Lower leg skin (tissue), 3 donors: ENCODE results near the gene NIF3L1.

Source experiments
- CTCF ChIP-seq, 3 donors: fragments of 450-650 bp; IDR thresholded peaks; one replicate each; pipeline ENCODE4 v1.5.1; 2016; ENCODE audit warnings: antibody characterized with exemption in 3 of 3, mild to moderate bottlenecking in 3 of 3, moderate library complexity in 2 of 3
- POLR2A ChIP-seq, 2 donors: fragments of 450-650 bp; IDR thresholded peaks; one replicate each; pipeline ENCODE4 v1.6.1; 2016 to 2017; ENCODE audit warnings: antibody characterized with exemption in 2 of 2, mild to moderate bottlenecking in 1 of 2, moderate library complexity in 1 of 2

- no peak for TF ChIP-seq POLR2A (IDR thresholded peaks at IDR 0.05)
- TF ChIP-seq CTCF (IDR thresholded peaks at IDR 0.05), result no peak
Measured at GRCh38 chr2:200863782-200864175, 25.4 kb upstream of the NIF3L1 start.
